Trophoblast cell (in vitro differentiated cells and primary cell): ENCODE results near the gene ENDOU.

ENCODE experiments used
- DNase-seq, 2 donors: peaks; one replicate each; pipeline ENCODE4 v3.0.0-alpha.2; 2016
- H2AFZ ChIP-seq: 2 replicates; pipeline ENCODE4 v1.6.1; 2013; ENCODE audit warnings: low read length, moderate library complexity, mild to moderate bottlenecking; ENCODE audit not compliant: insufficient read depth, poor library complexity
- H2AK5ac ChIP-seq: 2 replicates; pipeline ENCODE4 v1.6.1; 2013; ENCODE audit warnings: mild to moderate bottlenecking, low read length
- H2BK120ac ChIP-seq: 2 replicates; pipeline ENCODE4 v1.6.1; 2013; ENCODE audit warnings: low read length, mild to moderate bottlenecking, moderate library complexity; ENCODE audit not compliant: insufficient read depth, poor library complexity
- H2BK12ac ChIP-seq: 2 replicates; pipeline ENCODE4 v1.6.1; 2013; ENCODE audit warnings: mild to moderate bottlenecking, low read length, moderate library complexity
- H2BK5ac ChIP-seq: 2 replicates; pipeline ENCODE4 v1.6.1; 2013; ENCODE audit warnings: low read length, low read depth, moderate library complexity, mild to moderate bottlenecking; ENCODE audit not compliant: poor library complexity
- H3K14ac ChIP-seq: 2 replicates; pipeline ENCODE4 v1.6.1; 2013; ENCODE audit warnings: mild to moderate bottlenecking, low read length
- H3K18ac ChIP-seq: 2 replicates; pipeline ENCODE4 v1.6.1; 2013; ENCODE audit warnings: mild to moderate bottlenecking, low read length
- H3K23ac ChIP-seq: 2 replicates; pipeline ENCODE4 v1.6.1; 2013; ENCODE audit warnings: low read length
- H3K27ac ChIP-seq: 2 replicates; pipeline ENCODE4 v1.5.1; 2013; ENCODE audit warnings: low read depth, mild to moderate bottlenecking, inconsistent platforms, low read length, moderate library complexity
- H3K27me3 ChIP-seq: 2 replicates; pipeline ENCODE4 v1.6.1; 2013; ENCODE audit warnings: inconsistent platforms, mild to moderate bottlenecking, low read length, moderate library complexity; ENCODE audit not compliant: insufficient read depth
- H3K36me3 ChIP-seq, 2 experiments: 1 replicate in 1 of 2; 2 replicates in 1 of 2; pipeline ENCODE4 v1.6.1; 2013; ENCODE audit warnings: low read length in 2 of 2, mild to moderate bottlenecking in 2 of 2, moderate library complexity in 1 of 2; ENCODE audit not compliant: insufficient read depth in 2 of 2, control insufficient read depth in 1 of 2
- H3K4ac ChIP-seq: 2 replicates; pipeline ENCODE4 v1.6.1; 2013; ENCODE audit warnings: low read depth, mild to moderate bottlenecking, low read length, moderate library complexity
- H3K4me1 ChIP-seq, 2 experiments: 1 replicate in 1 of 2; 2 replicates in 1 of 2; pipeline ENCODE4 v1.6.1; 2013; ENCODE audit warnings: low read length in 2 of 2, mild to moderate bottlenecking in 2 of 2, moderate library complexity in 1 of 2; ENCODE audit not compliant: insufficient read depth in 2 of 2, control insufficient read depth in 1 of 2
- H3K4me2 ChIP-seq: 2 replicates; pipeline ENCODE4 v1.6.1; 2013; ENCODE audit warnings: inconsistent platforms, mild to moderate bottlenecking, low read length, moderate library complexity
- H3K4me3 ChIP-seq: 2 replicates; pipeline ENCODE4 v1.5.1; 2013; ENCODE audit warnings: mild to moderate bottlenecking, low read depth, low read length, inconsistent platforms
- H3K79me1 ChIP-seq: one replicate; pipeline ENCODE4 v1.6.1; 2013; ENCODE audit warnings: low read length
- H3K79me2 ChIP-seq: 2 replicates; pipeline ENCODE4 v1.6.1; 2013; ENCODE audit warnings: low read length, mild to moderate bottlenecking; ENCODE audit not compliant: control insufficient read depth, insufficient read depth, poor library complexity
- H3K9ac ChIP-seq: 2 replicates; pipeline ENCODE4 v1.6.1; 2013; ENCODE audit warnings: mild to moderate bottlenecking, low read length
- H3K9me3 ChIP-seq: 2 replicates; pipeline ENCODE4 v1.6.1; 2013; ENCODE audit warnings: low read depth, mild to moderate bottlenecking, control low read depth, inconsistent platforms, low read length; ENCODE audit not compliant: insufficient read depth
- H4K12ac ChIP-seq: 2 replicates; pipeline ENCODE4 v1.6.1; 2013; ENCODE audit warnings: low read depth, mild to moderate bottlenecking, low read length, moderate library complexity
- H4K8ac ChIP-seq: 2 replicates; pipeline ENCODE4 v1.6.1; 2013; ENCODE audit warnings: low read depth, mild to moderate bottlenecking, low read length, moderate library complexity
- H4K91ac ChIP-seq: one replicate; pipeline ENCODE4 v1.6.1; 2013; ENCODE audit warnings: low read depth, mild to moderate bottlenecking, low read length, moderate library complexity
- WGBS: extraction: QIAGEN DNeasy Blood & Tissue Kit; methylation state at CpG from one replicate; pipeline ENCODE4 v1.1.7; 2013; ENCODE audit warnings: missing lambda C conversion rate; ENCODE audit not compliant: insufficient read length, insufficient coverage; ENCODE audit errors: extremely low coverage; 5-methylcytosine and 5-hydroxymethylcytosine counted together

Gene ENDOU

DNA sequence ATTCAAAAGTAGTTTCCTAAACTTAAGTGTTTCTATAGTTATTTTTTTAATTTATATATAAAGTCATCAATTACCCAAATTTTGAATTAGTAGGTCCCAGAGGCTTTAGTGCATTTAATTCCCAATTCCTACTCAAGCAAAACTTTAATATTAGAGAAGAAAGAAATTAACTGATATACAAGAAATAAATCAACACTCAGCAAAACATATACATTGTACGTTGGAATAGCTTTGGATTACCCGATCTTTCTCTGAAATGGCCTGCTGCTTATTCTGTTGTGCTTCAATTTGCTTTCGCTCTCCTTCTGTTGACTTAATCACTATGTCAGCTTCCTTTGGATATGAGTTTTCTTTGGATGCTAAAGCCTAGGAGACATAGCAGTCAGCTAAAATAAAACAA, 37.7 kb downstream of the ENDOU start:
- no peak overlapping the region for H2BK120ac ChIP-seq
- no peak overlapping the region for H3K27ac ChIP-seq
- H2BK5ac ChIP-seq: no peak overlapping the region
- no peaks in the 10 kb centered on the region for H3K27me3 ChIP-seq
- H3K79me2 ChIP-seq: no peaks in the 10 kb centered on the region
- H3K23ac ChIP-seq: no peak overlapping the region
- no peak overlapping the region for H3K4me2 ChIP-seq
- no peak overlapping the region for H3K18ac ChIP-seq
- H3K9me3 ChIP-seq: no peaks in the 10 kb centered on the region
- H4K12ac ChIP-seq: no peak overlapping the region
- H2AK5ac ChIP-seq: no peak overlapping the region
- H3K79me1 ChIP-seq: no peaks in the 10 kb centered on the region
- no peaks in the 10 kb centered on the region for H3K4me1 ChIP-seq
- no CpG with 5 or more reads among the region's 3 CpGs for WGBS
- no peak overlapping the region for H2BK12ac ChIP-seq
- H3K4ac ChIP-seq: no peak overlapping the region
- H3K9ac ChIP-seq: no peak overlapping the region
- H4K8ac ChIP-seq: no peak overlapping the region
- no peak overlapping the region for H2AFZ ChIP-seq
- peaks cover 4 to 6% of the 10 kb centered on the region in 2 experiments for H3K36me3 ChIP-seq
- H3K4me3 ChIP-seq: no peak overlapping the region
- H4K91ac ChIP-seq: no peak overlapping the region
- no peak overlapping the region for H3K14ac ChIP-seq
- no peak for DNase-seq

DNA sequence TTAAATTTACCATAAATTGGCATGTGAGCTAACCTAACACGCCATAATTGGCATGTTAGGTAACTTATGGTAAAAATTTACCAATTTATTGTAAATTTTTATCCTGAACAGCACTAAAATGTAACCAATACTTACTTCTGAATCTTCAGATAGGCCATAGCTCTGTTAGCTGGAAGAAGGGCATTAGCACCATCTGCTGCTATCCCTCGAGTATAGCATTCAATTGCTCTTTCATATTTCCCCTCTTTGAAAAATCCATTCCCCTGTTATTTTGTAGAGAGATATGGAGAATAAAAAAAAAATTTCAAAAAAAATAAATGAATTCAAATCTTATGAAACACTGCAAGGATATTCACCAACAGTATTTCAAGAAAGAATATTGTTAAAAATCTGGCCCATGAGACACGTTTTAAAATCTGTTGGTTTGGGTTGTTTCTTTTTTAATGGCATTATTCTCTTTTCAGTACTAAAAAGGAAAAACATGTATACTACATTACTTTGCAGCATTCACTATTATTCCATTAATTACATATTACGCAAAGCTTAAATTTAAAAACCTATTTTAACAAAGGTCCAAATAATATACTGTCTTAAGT, 38.5 kb downstream of the ENDOU start:
- no peak overlapping the region for H3K4ac ChIP-seq
- H2BK120ac ChIP-seq: no peak overlapping the region
- H3K4me1 ChIP-seq: no peaks in the 10 kb centered on the region
- no peak overlapping the region for H3K4me3 ChIP-seq
- WGBS: no CpG with 5 or more reads among the region's 4 CpGs
- H3K18ac ChIP-seq: no peak overlapping the region
- H4K12ac ChIP-seq: no peak overlapping the region
- no peak overlapping the region for H3K23ac ChIP-seq
- DNase-seq: peak in 1 of 2 donors; percentile 48
- no peak overlapping the region for H2AFZ ChIP-seq
- H3K36me3 ChIP-seq: peaks cover 4% of the 10 kb centered on the region in 2 experiments
- no peak overlapping the region for H3K14ac ChIP-seq
- no peaks in the 10 kb centered on the region for H3K79me1 ChIP-seq
- H2AK5ac ChIP-seq: no peak overlapping the region
- H2BK5ac ChIP-seq: no peak overlapping the region
- no peak overlapping the region for H3K9ac ChIP-seq
- H3K79me2 ChIP-seq: no peaks in the 10 kb centered on the region
- no peak overlapping the region for H3K4me2 ChIP-seq
- H4K8ac ChIP-seq: no peak overlapping the region
- H3K27ac ChIP-seq: no peak overlapping the region
- H4K91ac ChIP-seq: no peak overlapping the region
- no peaks in the 10 kb centered on the region for H3K9me3 ChIP-seq
- no peak overlapping the region for H2BK12ac ChIP-seq
- no peaks in the 10 kb centered on the region for H3K27me3 ChIP-seq

DNA sequence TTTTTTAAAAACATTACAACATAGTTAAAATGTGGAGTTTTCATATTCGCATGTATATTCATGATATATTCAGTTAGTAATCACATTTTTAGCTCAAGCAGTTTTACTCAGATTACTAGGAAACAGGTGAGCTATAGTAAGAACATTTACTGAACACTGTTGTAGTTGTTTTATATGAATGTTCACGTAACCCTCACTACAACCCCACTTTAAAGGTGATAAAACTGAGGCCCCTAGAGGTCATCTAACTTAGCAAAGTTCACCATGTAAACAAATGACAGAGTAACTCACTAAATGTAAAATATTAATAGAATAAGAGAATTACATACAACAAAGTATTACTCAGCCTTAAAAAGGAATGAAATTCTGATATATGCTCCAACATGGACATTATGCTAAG, 45.5 kb downstream of the ENDOU start:
- Histone ChIP-seq H3K4ac (no peak overlapping the region), H3K79me2 (no peaks in the 10 kb centered on the region), H3K14ac (no peak overlapping the region), H3K9me3 (no peaks in the 10 kb centered on the region), H2BK12ac (no peak overlapping the region), H2AFZ (no peak overlapping the region), H3K9ac (no peak overlapping the region), H2AK5ac (no peak overlapping the region), H2BK5ac (no peak overlapping the region), H3K4me3 (no peak overlapping the region), H3K4me2 (no peak overlapping the region), H3K23ac (no peak overlapping the region), H3K4me1 (no peaks in the 10 kb centered on the region), H4K8ac (no peak overlapping the region), H4K12ac (no peak overlapping the region), H4K91ac (no peak overlapping the region), H2BK120ac (no peak overlapping the region), H3K36me3 (peaks cover 0 to 2% of the 10 kb centered on the region in 2 experiments), H3K79me1 (no peaks in the 10 kb centered on the region), H3K27me3 (no peaks in the 10 kb centered on the region), H3K27ac (no peak overlapping the region), H3K18ac (no peak overlapping the region)
- WGBS: no CpG with 5 or more reads among the region's 2 CpGs
- no peak for DNase-seq

DNA sequence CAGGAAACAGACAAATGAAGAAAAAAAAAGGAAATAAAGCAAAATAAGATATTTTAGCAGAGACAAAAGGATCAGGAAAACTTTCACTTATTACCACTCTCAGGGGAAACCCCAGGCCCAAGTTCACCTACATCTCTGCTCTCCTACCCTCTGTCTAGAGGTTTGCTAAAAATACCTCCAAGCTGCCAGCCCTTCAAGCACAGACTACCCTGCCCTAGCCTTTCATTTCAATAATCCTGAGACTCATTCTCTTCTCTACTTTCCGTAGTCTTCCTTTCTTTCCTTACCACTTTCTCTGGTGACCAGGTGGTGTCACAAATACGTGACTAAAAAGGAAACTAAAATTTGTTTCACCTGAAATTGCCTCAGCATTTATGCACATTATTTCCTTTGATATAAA, 53.2 kb downstream of the ENDOU start:
- no peaks in the 10 kb centered on the region for H3K79me2 ChIP-seq
- H3K14ac ChIP-seq: no peak overlapping the region
- WGBS: no CpG with 5 or more reads among the region's 2 CpGs
- H3K9me3 ChIP-seq: no peaks in the 10 kb centered on the region
- H3K4ac ChIP-seq: no peak overlapping the region
- H3K4me2 ChIP-seq: no peak overlapping the region
- no peaks in the 10 kb centered on the region for H3K36me3 ChIP-seq
- H2BK5ac ChIP-seq: no peak overlapping the region
- H2AK5ac ChIP-seq: no peak overlapping the region
- no peak for DNase-seq
- no peaks in the 10 kb centered on the region for H3K4me1 ChIP-seq
- no peaks in the 10 kb centered on the region for H3K79me1 ChIP-seq
- H2BK12ac ChIP-seq: no peak overlapping the region
- no peak overlapping the region for H2BK120ac ChIP-seq
- H3K27me3 ChIP-seq: no peaks in the 10 kb centered on the region
- H2AFZ ChIP-seq: no peak overlapping the region
- no peak overlapping the region for H4K91ac ChIP-seq
- no peak overlapping the region for H3K4me3 ChIP-seq
- no peak overlapping the region for H3K18ac ChIP-seq
- H4K12ac ChIP-seq: no peak overlapping the region
- H3K9ac ChIP-seq: no peak overlapping the region
- H4K8ac ChIP-seq: no peak overlapping the region
- H3K23ac ChIP-seq: no peak overlapping the region
- no peak overlapping the region for H3K27ac ChIP-seq
